Activated CD8-positive, alpha-beta T cell treated with anti-CD3 and anti-CD28 coated beads for 36 hours (primary cell): ENCODE measurements around the gene PKNOX2. TPM values are rescaled to one million over a fixed set of nuclear protein-coding genes. Genes with fewer than 3 reads are reported as not detected.

ENCODE experiments used
- ATAC-seq: fragments of 200-7000 bp; cut with Tn5 transposase; one replicate; pipeline ENCODE4 v1.10.0; 2021; ENCODE audit warnings: mild to moderate bottlenecking, moderate library complexity
- CTCF ChIA-PET: fragments of 350-600 bp; sonication (Branson Sonifier 250); formaldehyde crosslinking; loops from one replicate; lab custom pipeline; 2021; ENCODE audit warnings: antibody characterized with exemption; lab: Charles Lee
- POLR2A ChIA-PET: fragments of 350-600 bp; sonication (Branson Sonifier 250); formaldehyde crosslinking; loops from one replicate; lab custom pipeline; 2021; ENCODE audit warnings: antibody characterized with exemption; lab: Charles Lee
- DNase-seq: peaks from one replicate; pipeline ENCODE4 v3.0.0-alpha.2; 2020
- H3K27ac Mint-ChIP-seq: one replicate; pipeline ENCODE4 v1.8.0; 2021; ENCODE audit warnings: mild to moderate bottlenecking, mixed read lengths
- H3K27me3 Mint-ChIP-seq: one replicate; pipeline ENCODE4 v1.8.0; 2021; ENCODE audit warnings: mixed read lengths
- H3K36me3 Mint-ChIP-seq: one replicate; pipeline ENCODE4 v1.8.0; 2021; ENCODE audit warnings: low read depth, mixed read lengths
- H3K4me1 Mint-ChIP-seq: one replicate; pipeline ENCODE4 v1.8.0; 2021; ENCODE audit warnings: low read depth, mixed read lengths
- H3K4me3 Mint-ChIP-seq: one replicate; pipeline ENCODE4 v1.8.0; 2021; ENCODE audit warnings: mild to moderate bottlenecking, moderate library complexity, mixed read lengths
- H3K9me3 Mint-ChIP-seq: one replicate; pipeline ENCODE4 v1.8.0; 2021; ENCODE audit warnings: mixed read lengths
- intact Hi-C: fragments of 100-400 bp; cut with micrococcal nuclease; formaldehyde crosslinking; loops from one replicate; pipeline ENCODE4 v1.10.0; 2022
- total RNA-seq, 2 experiments: library from RNA; stranded (reverse); gene quantifications; one replicate each; pipeline ENCODE4 v1.2.3, GENCODE V29; 2021
- TF ChIP-seq, protein P1 (sequence below): fragments of 200-600 bp; IDR thresholded peaks from one replicate; pipeline ENCODE4 v1.8.0; 2022; ENCODE audit warnings: antibody characterized with exemption, mild to moderate bottlenecking

The PKNOX2 gene
- total RNA-seq, 2 experiments from 2014 or later = not detected

- POLR2A ChIA-PET = no interaction called here
- Mint-ChIP-seq H3K36me3 (no peaks in the 10 kb centered on the region), H3K4me1 (no peaks in the 10 kb centered on the region), H3K27ac (no peak overlapping the region), H3K4me3 (no peak overlapping the region), H3K9me3 (no peaks in the 10 kb centered on the region), H3K27me3 (peaks cover 2% of the 10 kb centered on the region)
- intact Hi-C loops = no loop called here
- CTCF ChIA-PET = interaction anchor here (1.4 kb wide), 1 partner anchor 24 kb away, joined by 7 read pairs; no protein-coding TSS in a partner anchor
- TF ChIP-seq, protein P1, sequence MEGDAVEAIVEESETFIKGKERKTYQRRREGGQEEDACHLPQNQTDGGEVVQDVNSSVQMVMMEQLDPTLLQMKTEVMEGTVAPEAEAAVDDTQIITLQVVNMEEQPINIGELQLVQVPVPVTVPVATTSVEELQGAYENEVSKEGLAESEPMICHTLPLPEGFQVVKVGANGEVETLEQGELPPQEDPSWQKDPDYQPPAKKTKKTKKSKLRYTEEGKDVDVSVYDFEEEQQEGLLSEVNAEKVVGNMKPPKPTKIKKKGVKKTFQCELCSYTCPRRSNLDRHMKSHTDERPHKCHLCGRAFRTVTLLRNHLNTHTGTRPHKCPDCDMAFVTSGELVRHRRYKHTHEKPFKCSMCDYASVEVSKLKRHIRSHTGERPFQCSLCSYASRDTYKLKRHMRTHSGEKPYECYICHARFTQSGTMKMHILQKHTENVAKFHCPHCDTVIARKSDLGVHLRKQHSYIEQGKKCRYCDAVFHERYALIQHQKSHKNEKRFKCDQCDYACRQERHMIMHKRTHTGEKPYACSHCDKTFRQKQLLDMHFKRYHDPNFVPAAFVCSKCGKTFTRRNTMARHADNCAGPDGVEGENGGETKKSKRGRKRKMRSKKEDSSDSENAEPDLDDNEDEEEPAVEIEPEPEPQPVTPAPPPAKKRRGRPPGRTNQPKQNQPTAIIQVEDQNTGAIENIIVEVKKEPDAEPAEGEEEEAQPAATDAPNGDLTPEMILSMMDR = no peak
- ATAC-seq = no peak
- no peak for DNase-seq
Measured at GRCh38 chr11:125476721-125477120, 312.2 kb downstream of the PKNOX2 start.

GRCh38 chr11:125479137-125479536 is 314.6 kb downstream of the PKNOX2 start:
- Mint-ChIP-seq H3K4me1 (no peaks in the 10 kb centered on the region), H3K27ac (no peak overlapping the region), H3K4me3 (no peak overlapping the region), H3K27me3 (peaks cover 2% of the 10 kb centered on the region), H3K36me3 (no peaks in the 10 kb centered on the region), H3K9me3 (no peaks in the 10 kb centered on the region)
- no peak for DNase-seq
- ChIA-PET POLR2A (no interaction called here), CTCF (no interaction called here)
- no peak for ATAC-seq
- TF ChIP-seq, protein P1 = no peak
- intact Hi-C loops = no loop called here

DNA sequence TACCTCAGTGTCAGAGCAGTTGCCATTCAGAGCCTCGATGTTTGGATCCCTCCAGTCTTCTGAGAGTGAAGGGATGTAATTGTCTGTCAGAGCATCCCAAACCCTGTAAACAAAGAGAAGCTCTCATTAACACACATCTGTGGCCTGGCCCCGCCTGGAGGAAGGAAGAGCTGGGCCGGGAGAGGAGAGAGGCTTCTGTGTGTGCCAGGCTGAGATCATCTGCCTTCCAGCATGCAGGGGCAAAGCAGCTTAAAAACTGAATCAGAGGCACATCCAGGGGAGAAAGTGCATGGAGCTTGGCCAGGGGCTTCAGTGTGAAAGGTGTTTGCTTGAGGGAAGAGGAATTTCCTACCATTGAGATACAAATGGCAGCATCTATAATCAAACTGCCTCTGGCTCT is 317.0 kb downstream of the PKNOX2 start:
- ChIA-PET CTCF (no interaction called here), POLR2A (no interaction called here)
- no peaks in the 10 kb centered on the region for H3K4me1 Mint-ChIP-seq
- peaks cover 2% of the 10 kb centered on the region for H3K27me3 Mint-ChIP-seq
- intact Hi-C loops = no loop called here
- ATAC-seq (no peak), DNase-seq (no peak)
- H3K27ac Mint-ChIP-seq = no peak overlapping the region
- no peak overlapping the region for H3K4me3 Mint-ChIP-seq
- H3K9me3 Mint-ChIP-seq = no peaks in the 10 kb centered on the region
- TF ChIP-seq, protein P1 = no peak
- no peaks in the 10 kb centered on the region for H3K36me3 Mint-ChIP-seq

Other genes starting within 250 kb of the PKNOX2 start
- gene HEPN1, start 245.5 kb upstream of the PKNOX2 start, total RNA-seq = not detected
- gene HEPACAM, start 228.7 kb upstream of the PKNOX2 start, total RNA-seq = under 1 TPM in 1 of 2 experiments, not detected in 1; 0.11 TPM
- gene CCDC15, start 210.5 kb upstream of the PKNOX2 start, total RNA-seq = 1 to 10 TPM; 4.2 to 4.8 TPM
- gene SLC37A2, start 101.4 kb upstream of the PKNOX2 start, total RNA-seq = under 1 TPM; 0.70 to 0.74 TPM
- gene TMEM218, start 53.1 kb upstream of the PKNOX2 start, total RNA-seq = 10 to 100 TPM; 12.7 to 13.3 TPM